ENCODE results near the gene BZW1.

DNA sequence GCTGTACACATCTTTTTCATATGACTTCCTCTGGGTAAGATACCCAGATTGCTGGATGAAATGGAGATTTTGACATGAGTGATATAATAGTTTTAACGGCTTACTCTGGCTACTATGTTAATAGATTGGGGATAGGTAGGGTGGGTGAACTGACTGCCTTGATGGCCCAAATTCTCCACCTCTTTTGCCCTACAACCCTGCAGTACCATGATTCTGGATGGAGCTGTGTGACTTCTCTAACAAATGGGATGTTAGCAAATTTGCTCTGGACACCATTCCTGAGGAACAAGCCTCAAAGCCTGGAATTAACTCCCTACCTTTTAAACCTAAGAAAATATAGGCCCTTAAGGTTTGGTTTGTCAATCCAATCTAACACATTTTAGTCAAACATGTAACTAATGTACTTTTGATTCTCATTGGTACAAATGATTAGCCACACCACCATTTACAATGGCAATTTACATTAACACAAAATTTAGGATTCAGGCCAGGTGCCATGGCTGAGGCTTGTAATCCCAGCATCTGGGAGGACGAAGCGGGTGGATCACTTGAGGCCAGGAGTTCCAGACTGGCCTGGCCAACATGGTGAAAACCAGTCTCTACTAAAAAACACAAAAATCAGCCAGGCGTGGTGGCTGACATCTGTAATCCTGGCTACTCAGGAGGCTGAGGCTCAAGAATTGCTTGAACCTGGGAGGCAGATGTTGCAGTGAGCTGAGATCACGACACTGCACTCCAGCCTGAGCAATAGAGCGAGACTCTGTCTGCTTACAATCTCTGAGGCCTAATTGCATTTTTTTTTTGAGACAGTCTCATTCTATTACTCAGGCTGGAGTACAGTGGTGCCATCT, 39.9 kb downstream of the BZW1 start:
- no peak for TF ChIP-seq POLR2AphosphoS5 (IDR thresholded peaks at IDR 0.05; ENCODE audit: borderline replicate concordance, low read depth, low read length)
- TF ChIP-seq EZH2 (IDR thresholded peaks at IDR 0.05) = no peak
- no peak for TF ChIP-seq FOXP2 (optimal IDR thresholded peaks at IDR 0.05; ENCODE audit: control extremely low read depth, extremely low read length, insufficient read depth)

Data from SK-N-MC (cell line).